ENCODE data around the gene RIMOC1.

RIMOC1 gene

DNA sequence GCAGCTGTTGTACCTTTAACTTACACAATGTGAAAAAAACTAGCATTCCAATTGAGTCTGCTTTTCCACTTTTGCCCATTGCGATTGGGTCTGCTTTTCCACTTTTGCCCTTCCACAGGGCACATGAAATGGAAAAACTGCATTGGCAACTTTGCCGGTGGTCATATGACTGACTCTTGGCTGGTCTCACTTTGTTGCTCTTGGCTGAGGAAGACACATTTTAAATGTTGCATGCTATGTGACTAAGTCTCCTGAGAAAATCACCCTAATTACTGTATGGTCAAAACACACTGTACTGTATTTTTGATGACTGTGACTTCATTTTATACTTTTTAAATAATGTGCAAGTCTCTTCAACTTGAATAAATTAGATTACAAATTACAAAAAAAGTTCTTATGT is 32.3 kb upstream of the RIMOC1 start:
- no peaks in the 10 kb centered on the region for H3K36me3 ChIP-seq (ENCODE audit: control insufficient read depth, insufficient read depth, low read length)
- H3K9me3 ChIP-seq (ENCODE audit: control insufficient read depth, low read length): no peaks in the 10 kb centered on the region
- no peak overlapping the region for H3K4me3 ChIP-seq (ENCODE audit: insufficient read depth, low read depth, low read length)
- no peak overlapping the region for H3K27ac ChIP-seq (ENCODE audit: insufficient read depth, low read depth, low read length, poor library complexity, severe bottlenecking)
- H3K27me3 ChIP-seq (ENCODE audit: control insufficient read depth, insufficient read depth, low read length, poor library complexity, severe bottlenecking): peaks cover 9% of the 10 kb centered on the region
- 94% methylated on average over 2 of the region's 2 CpGs for WGBS, 2 experiments
- peaks cover 7% of the 10 kb centered on the region for H3K4me1 ChIP-seq (ENCODE audit: control insufficient read depth, insufficient read depth, low read length)

DNA sequence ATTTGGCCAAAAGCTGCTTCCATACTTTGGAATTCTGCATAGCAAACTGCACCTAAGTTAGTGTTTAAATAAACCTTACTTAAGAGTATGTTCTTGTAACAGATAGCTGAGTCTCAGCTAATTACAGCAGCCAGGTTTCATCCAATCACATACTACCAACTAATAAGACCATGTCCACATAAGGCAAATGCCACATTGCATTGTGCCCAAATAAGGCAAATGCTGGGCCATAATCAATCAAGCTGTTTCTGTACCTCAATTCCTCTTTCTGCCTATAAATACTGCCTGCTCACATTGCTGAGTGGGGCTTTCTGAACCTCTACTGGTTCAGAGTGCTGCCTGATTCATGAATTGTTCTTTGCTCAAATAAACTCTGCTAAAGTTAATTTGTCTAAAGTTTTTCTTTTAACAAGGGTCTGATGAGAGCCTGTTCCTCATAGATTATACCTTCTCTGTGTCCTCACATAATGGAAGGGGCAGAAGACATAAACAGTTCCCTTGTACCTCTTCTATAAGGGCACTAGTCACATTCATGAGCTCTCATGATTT is 29.6 kb upstream of the RIMOC1 start:
- H3K4me3 ChIP-seq (ENCODE audit: insufficient read depth, low read depth, low read length): no peak overlapping the region
- peaks cover 9% of the 10 kb centered on the region for H3K27me3 ChIP-seq (ENCODE audit: control insufficient read depth, insufficient read depth, low read length, poor library complexity, severe bottlenecking)
- no peaks in the 10 kb centered on the region for H3K4me1 ChIP-seq (ENCODE audit: control insufficient read depth, insufficient read depth, low read length)
- H3K9me3 ChIP-seq (ENCODE audit: control insufficient read depth, low read length): no peaks in the 10 kb centered on the region
- H3K27ac ChIP-seq (ENCODE audit: insufficient read depth, low read depth, low read length, poor library complexity, severe bottlenecking): no peak overlapping the region
- no peaks in the 10 kb centered on the region for H3K36me3 ChIP-seq (ENCODE audit: control insufficient read depth, insufficient read depth, low read length)

DNA sequence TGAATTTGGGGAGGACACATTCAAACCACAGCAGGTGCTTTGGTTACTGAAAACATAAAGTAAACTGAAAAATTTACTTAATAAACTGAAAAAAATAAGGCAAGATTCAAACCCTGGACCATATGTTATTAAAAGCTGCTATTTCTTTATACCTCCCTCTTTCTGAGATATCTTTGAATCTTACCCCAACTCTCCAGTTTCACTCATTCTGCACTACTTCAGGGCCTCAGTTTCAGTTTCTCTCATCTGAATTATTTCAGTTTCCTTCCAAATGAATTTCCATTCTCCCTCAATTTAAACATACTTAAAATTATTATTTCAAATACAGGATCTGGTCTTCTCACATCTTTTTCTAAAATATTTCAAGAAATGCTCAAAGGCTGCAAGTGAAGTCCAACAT is 29.0 kb upstream of the RIMOC1 start:
- H3K9me3 ChIP-seq (ENCODE audit: control insufficient read depth, low read length): no peaks in the 10 kb centered on the region
- H3K36me3 ChIP-seq (ENCODE audit: control insufficient read depth, insufficient read depth, low read length): no peaks in the 10 kb centered on the region
- H3K27ac ChIP-seq (ENCODE audit: insufficient read depth, low read depth, low read length, poor library complexity, severe bottlenecking): no peak overlapping the region
- no peaks in the 10 kb centered on the region for H3K4me1 ChIP-seq (ENCODE audit: control insufficient read depth, insufficient read depth, low read length)
- no peak overlapping the region for H3K4me3 ChIP-seq (ENCODE audit: insufficient read depth, low read depth, low read length)
- peaks cover 9% of the 10 kb centered on the region for H3K27me3 ChIP-seq (ENCODE audit: control insufficient read depth, insufficient read depth, low read length, poor library complexity, severe bottlenecking)

DNA sequence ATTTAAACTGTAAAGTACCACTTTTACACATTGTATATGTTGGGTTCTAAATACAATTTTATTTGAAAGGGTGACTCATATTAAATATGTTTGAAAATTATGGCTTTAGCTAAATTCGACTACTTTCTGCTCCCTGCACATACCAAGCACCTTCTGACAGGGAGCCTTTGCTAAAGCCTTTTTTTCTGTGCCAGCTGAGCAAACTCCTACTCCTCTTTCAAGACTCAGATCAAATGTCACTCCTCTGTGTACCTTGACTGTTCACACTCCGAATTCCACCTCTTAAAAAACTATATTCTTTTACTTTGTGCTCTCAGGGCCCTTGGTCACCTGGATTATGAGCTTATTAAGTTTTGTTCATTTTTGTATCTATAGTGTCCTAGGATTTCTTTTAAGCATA is 27.5 kb upstream of the RIMOC1 start:
- Histone ChIP-seq H3K4me3 (ENCODE audit: insufficient read depth, low read depth, low read length) (no peak overlapping the region), H3K9me3 (ENCODE audit: control insufficient read depth, low read length) (no peaks in the 10 kb centered on the region), H3K4me1 (ENCODE audit: control insufficient read depth, insufficient read depth, low read length) (no peaks in the 10 kb centered on the region), H3K27me3 (ENCODE audit: control insufficient read depth, insufficient read depth, low read length, poor library complexity, severe bottlenecking) (no peaks in the 10 kb centered on the region), H3K36me3 (ENCODE audit: control insufficient read depth, insufficient read depth, low read length) (no peaks in the 10 kb centered on the region), H3K27ac (ENCODE audit: insufficient read depth, low read depth, low read length, poor library complexity, severe bottlenecking) (no peak overlapping the region)
- 71 to 84% methylated on average over 2 of the region's 2 CpGs for WGBS, 2 experiments

DNA sequence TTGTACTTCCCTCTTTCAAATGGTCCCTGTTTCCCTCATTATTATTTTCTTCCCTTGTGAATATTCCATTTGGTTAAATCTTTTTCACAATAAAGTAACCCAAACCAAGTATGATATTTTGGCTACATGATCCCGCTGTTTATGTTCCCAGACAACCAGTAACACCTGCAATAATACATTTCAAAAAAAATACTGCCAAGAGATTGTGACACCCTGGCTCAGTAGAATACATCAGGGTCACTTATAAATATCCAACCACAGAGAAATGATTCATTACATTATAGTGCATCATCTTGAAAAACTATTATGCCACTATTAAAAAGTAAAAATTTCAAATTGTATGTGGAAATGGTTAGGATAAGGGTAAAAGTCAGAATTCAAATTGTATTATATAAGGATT is 26.7 kb upstream of the RIMOC1 start:
- Histone ChIP-seq H3K9me3 (ENCODE audit: control insufficient read depth, low read length) (no peaks in the 10 kb centered on the region), H3K27me3 (ENCODE audit: control insufficient read depth, insufficient read depth, low read length, poor library complexity, severe bottlenecking) (no peaks in the 10 kb centered on the region), H3K4me3 (ENCODE audit: insufficient read depth, low read depth, low read length) (no peak overlapping the region), H3K4me1 (ENCODE audit: control insufficient read depth, insufficient read depth, low read length) (no peaks in the 10 kb centered on the region), H3K27ac (ENCODE audit: insufficient read depth, low read depth, low read length, poor library complexity, severe bottlenecking) (no peak overlapping the region), H3K36me3 (ENCODE audit: control insufficient read depth, insufficient read depth, low read length) (no peaks in the 10 kb centered on the region)
- 91 to 94% methylated on average over 1 of the region's 1 CpG for WGBS, 2 experiments

DNA sequence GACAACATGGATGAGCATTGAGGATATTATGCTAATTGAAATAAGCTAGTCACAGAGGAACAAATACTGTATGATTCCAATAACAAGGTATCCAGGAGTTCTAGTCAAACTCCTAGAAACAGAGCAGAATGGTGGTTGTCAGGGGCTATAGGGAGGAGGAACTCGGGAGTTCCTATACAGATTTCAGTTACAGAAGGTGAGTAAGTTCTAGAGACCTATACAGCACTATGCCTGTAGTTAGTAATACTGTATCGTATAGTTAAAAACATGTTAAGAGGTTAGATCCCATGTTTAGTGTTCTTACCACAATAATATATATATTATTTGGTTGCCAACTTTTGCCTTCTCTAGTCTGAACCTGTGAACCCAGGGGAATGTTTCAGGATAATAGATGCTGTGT is 26.0 kb upstream of the RIMOC1 start:
- no peaks in the 10 kb centered on the region for H3K4me1 ChIP-seq (ENCODE audit: control insufficient read depth, insufficient read depth, low read length)
- WGBS, 2 experiments: 92 to 100% methylated on average over 1 of the region's 2 CpGs
- no peak overlapping the region for H3K27ac ChIP-seq (ENCODE audit: insufficient read depth, low read depth, low read length, poor library complexity, severe bottlenecking)
- no peaks in the 10 kb centered on the region for H3K9me3 ChIP-seq (ENCODE audit: control insufficient read depth, low read length)
- H3K36me3 ChIP-seq (ENCODE audit: control insufficient read depth, insufficient read depth, low read length): no peaks in the 10 kb centered on the region
- H3K4me3 ChIP-seq (ENCODE audit: insufficient read depth, low read depth, low read length): no peak overlapping the region
- no peaks in the 10 kb centered on the region for H3K27me3 ChIP-seq (ENCODE audit: control insufficient read depth, insufficient read depth, low read length, poor library complexity, severe bottlenecking)

DNA sequence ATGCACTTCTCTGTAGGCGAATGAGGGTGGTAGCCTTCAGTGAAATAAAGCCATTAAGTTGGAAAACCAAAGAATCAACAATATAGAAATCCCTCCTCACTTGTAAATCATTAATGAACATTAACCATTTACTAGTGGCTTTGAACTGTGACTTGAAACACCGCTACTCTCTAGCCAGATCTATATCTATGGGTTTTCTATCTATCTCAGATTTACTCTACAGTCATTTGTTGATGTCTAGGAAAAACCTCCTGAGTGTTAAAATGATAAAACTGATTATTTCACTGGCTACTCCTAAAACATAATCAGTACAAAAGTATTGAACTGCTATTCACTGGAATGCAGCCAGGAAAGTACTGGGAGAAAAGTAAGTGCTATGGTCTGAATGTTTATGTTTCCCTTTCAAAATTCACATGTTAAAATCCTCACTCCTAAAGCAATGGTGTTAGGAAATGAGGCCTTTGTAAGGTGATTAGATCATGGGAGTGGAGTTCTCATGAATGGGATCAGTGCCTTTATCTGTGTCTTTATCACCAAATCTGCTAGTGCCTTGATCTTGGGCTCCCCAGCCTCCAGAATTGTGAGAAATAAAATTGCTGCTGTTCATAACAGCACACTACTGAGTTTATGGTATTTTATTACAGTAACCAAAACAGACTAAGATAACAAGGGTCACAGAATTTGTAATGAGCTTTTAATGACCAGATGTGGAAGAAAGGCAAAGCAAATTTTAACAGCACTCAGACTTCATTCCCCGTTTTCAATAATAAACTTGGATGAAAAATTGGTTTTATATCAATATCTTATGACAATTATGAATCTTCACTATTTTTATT is 25.3 kb upstream of the RIMOC1 start:
- H3K36me3 ChIP-seq (ENCODE audit: control insufficient read depth, insufficient read depth, low read length): no peaks in the 10 kb centered on the region
- H3K27ac ChIP-seq (ENCODE audit: insufficient read depth, low read depth, low read length, poor library complexity, severe bottlenecking): no peak overlapping the region
- H3K27me3 ChIP-seq (ENCODE audit: control insufficient read depth, insufficient read depth, low read length, poor library complexity, severe bottlenecking): no peaks in the 10 kb centered on the region
- 94 to 95% methylated on average over 2 of the region's 3 CpGs for WGBS, 2 experiments
- H3K4me1 ChIP-seq (ENCODE audit: control insufficient read depth, insufficient read depth, low read length): no peaks in the 10 kb centered on the region
- no peaks in the 10 kb centered on the region for H3K9me3 ChIP-seq (ENCODE audit: control insufficient read depth, low read length)
- no peak overlapping the region for H3K4me3 ChIP-seq (ENCODE audit: insufficient read depth, low read depth, low read length)

DNA sequence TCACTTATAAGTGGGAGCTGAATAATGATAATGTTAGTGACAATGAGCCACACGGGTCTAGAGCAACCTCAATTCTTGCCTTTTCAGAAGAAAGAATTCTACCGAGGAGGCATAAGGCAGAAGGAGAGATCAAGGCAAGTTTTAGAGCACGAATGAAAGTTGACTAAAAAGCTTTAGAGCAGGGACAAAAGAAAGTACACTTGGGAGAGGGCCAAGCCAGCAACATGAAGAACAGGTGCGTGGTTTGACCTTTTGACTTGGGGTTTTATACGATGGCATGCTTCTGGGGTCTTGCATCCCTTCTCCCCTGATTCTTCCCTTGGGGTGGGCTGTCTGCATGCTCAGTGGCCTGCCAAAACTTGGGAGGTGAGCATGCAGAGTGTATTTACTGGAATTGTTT is 21.4 kb upstream of the RIMOC1 start:
- Histone ChIP-seq H3K27ac (ENCODE audit: insufficient read depth, low read depth, low read length, poor library complexity, severe bottlenecking) (no peak overlapping the region), H3K4me1 (ENCODE audit: control insufficient read depth, insufficient read depth, low read length) (no peaks in the 10 kb centered on the region), H3K9me3 (ENCODE audit: control insufficient read depth, low read length) (no peaks in the 10 kb centered on the region), H3K36me3 (ENCODE audit: control insufficient read depth, insufficient read depth, low read length) (no peaks in the 10 kb centered on the region), H3K4me3 (ENCODE audit: insufficient read depth, low read depth, low read length) (no peak overlapping the region), H3K27me3 (ENCODE audit: control insufficient read depth, insufficient read depth, low read length, poor library complexity, severe bottlenecking) (no peaks in the 10 kb centered on the region)
- WGBS, 2 experiments: 91% methylated on average over 5 of the region's 5 CpGs

DNA sequence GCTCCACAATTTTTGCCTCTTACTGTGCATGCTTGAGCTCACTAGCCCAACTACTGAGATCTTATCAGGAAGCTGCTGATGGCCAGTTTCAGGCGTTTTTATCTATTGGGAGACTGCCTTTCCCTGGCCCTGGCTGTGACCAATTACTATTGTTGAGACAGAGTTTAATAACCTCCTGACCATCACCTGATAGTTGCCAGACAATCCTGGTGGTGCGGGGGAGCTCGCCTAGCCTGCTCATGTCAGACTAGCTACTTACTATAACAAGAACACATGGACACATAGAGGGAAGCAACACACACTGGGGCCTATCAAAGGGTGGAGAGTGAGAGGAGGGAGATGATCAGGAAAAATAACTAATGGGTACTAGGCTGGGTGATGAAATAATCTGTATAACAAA is 20.9 kb upstream of the RIMOC1 start:
- no peak overlapping the region for H3K4me3 ChIP-seq (ENCODE audit: insufficient read depth, low read depth, low read length)
- no peaks in the 10 kb centered on the region for H3K4me1 ChIP-seq (ENCODE audit: control insufficient read depth, insufficient read depth, low read length)
- H3K9me3 ChIP-seq (ENCODE audit: control insufficient read depth, low read length): no peaks in the 10 kb centered on the region
- whole genome bisulfite sequencing, 2 experiments: 67 to 86% methylated on average over 3 of the region's 3 CpGs
- H3K36me3 ChIP-seq (ENCODE audit: control insufficient read depth, insufficient read depth, low read length): no peaks in the 10 kb centered on the region
- H3K27ac ChIP-seq (ENCODE audit: insufficient read depth, low read depth, low read length, poor library complexity, severe bottlenecking): no peak overlapping the region
- H3K27me3 ChIP-seq (ENCODE audit: control insufficient read depth, insufficient read depth, low read length, poor library complexity, severe bottlenecking): no peaks in the 10 kb centered on the region

DNA sequence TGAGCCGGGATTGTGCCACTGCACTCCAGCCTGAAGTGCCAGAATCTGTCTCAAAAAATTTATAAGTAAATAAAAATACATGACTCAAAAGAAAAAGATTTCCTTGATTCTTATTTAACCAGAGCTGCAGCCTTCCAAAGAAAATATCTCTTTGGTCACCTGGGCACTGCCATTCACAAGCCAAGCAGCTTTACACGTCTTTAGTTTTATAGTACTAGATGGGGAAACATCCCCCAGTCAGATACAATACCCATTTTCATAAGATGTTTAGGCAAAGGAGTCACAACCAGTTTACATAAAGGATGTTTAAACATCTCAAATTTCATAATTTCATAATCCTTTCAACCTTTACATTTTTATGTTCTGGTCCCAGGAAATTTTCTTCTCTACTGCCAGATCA is 20.2 kb upstream of the RIMOC1 start:
- Histone ChIP-seq H3K27ac (ENCODE audit: insufficient read depth, low read depth, low read length, poor library complexity, severe bottlenecking) (no peak overlapping the region), H3K9me3 (ENCODE audit: control insufficient read depth, low read length) (no peaks in the 10 kb centered on the region), H3K4me3 (ENCODE audit: insufficient read depth, low read depth, low read length) (no peak overlapping the region), H3K4me1 (ENCODE audit: control insufficient read depth, insufficient read depth, low read length) (no peaks in the 10 kb centered on the region), H3K27me3 (ENCODE audit: control insufficient read depth, insufficient read depth, low read length, poor library complexity, severe bottlenecking) (no peaks in the 10 kb centered on the region), H3K36me3 (ENCODE audit: control insufficient read depth, insufficient read depth, low read length) (no peaks in the 10 kb centered on the region)
- WGBS, 2 experiments: 86 to 94% methylated on average over 1 to 2 of the region's 2 CpGs

Measured in ectodermal cell (in vitro differentiated cells).